NCI-H446 treated with DMSO at 0.1 percent for 48 hours (cell line): ENCODE results near the gene GYS1.

Experiments
- DNase-seq: peaks from one replicate; lab custom pipeline; 2025; lab: John Stamatoyannopoulos, UW

The GYS1 gene

GRCh38 chr19:48988860-48989259, 4.2 kb downstream of the GYS1 start:
- no peak for DNase-seq

GRCh38 chr19:48988286-48988685, 4.8 kb downstream of the GYS1 start:
- DNase-seq = no peak

GRCh38 chr19:48987323-48987722, 5.8 kb downstream of the GYS1 start:
- no peak for DNase-seq

- no peak for DNase-seq
These were observed 6.9 kb downstream of the GYS1 start for GRCh38 chr19:48986211-48986610.

GRCh38 chr19:48985711-48986110, 7.4 kb downstream of the GYS1 start:
- DNase-seq = no peak

- no peak for DNase-seq
These were observed 10.8 kb downstream of the GYS1 start for GRCh38 chr19:48982280-48982679.

- DNase-seq = no peak
These were observed 16.0 kb downstream of the GYS1 start for GRCh38 chr19:48977061-48977460.

- DNase-seq = no peak
These were observed 16.9 kb downstream of the GYS1 start for GRCh38 chr19:48975947-48976847.

GRCh38 chr19:48970923-48971395, 22.1 kb downstream of the GYS1 start:
- peak; percentile 18 for DNase-seq

GRCh38 chr19:48970139-48970766, 22.9 kb downstream of the GYS1 start:
- DNase-seq = no peak

GRCh38 chr19:48969276-48970138, 23.6 kb downstream of the GYS1 start:
- peak; percentile 29 for DNase-seq

- DNase-seq = no peak
These were observed 24.3 kb downstream of the GYS1 start for GRCh38 chr19:48968813-48969218.

- no peak for DNase-seq
These were observed 24.9 kb downstream of the GYS1 start for GRCh38 chr19:48968179-48968661.

GRCh38 chr19:48967346-48968178, 25.5 kb downstream of the GYS1 start:
- DNase-seq = no peak

- DNase-seq = no peak
These were observed 26.4 kb downstream of the GYS1 start for GRCh38 chr19:48966541-48967345.

- peak; percentile 75 for DNase-seq
These were observed 27.1 kb downstream of the GYS1 start for GRCh38 chr19:48965806-48966540.

GRCh38 chr19:48965040-48965805, 27.9 kb downstream of the GYS1 start, which contains the start of gene FTL:
Gene FTL (plus strand): TSS chr19:48965309. CDS start chr19:48965508, 199 bp downstream.
- peak; percentile 91 for DNase-seq

GRCh38 chr19:48964205-48965039, 28.7 kb downstream of the GYS1 start:
- no peak for DNase-seq
